PC-3 (cell line): Measurements from ENCODE around the gene MAP3K5.

Experiments
- CTCF ChIP-seq: fragments of 300-600 bp; sonication (generic); conservative IDR thresholded peaks from 2 replicates; pipeline ENCODE4 v1.5.1; 2017; ENCODE audit warnings: antibody characterized with exemption, low read depth, mild to moderate bottlenecking, low read length
- EZH2 ChIP-seq: fragments of 300-600 bp; sonication (generic); IDR thresholded peaks from one replicate; pipeline ENCODE4 v1.6.1; 2017; ENCODE audit warnings: antibody characterized with exemption, mild to moderate bottlenecking, low read length; ENCODE audit not compliant: unreplicated experiment
- EZH2phosphoT487 ChIP-seq: fragments of 300-600 bp; sonication (generic); IDR thresholded peaks from 2 replicates; pipeline ENCODE4 v1.6.1; 2018; ENCODE audit warnings: mild to moderate bottlenecking, antibody characterized with exemption, low read length, borderline replicate concordance

- no peak for TF ChIP-seq EZH2
- TF ChIP-seq CTCF, result no peak
- TF ChIP-seq EZH2phosphoT487, result no peak
Measured at GRCh38 chr6:136747507-136747906, 44.8 kb downstream of the MAP3K5 start.
